Osteoblast (primary cell): ENCODE measurements around the gene BNIP5. TPM values are rescaled to one million over a fixed set of nuclear protein-coding genes. Genes with fewer than 3 reads are reported as not detected.

ENCODE experiments used
- DNase-seq: peaks from one replicate; pipeline ENCODE4 v3.0.0; 2011; ENCODE audit warnings: low spot score, mixed read lengths; ENCODE audit not compliant: insufficient read length; ENCODE audit errors: missing footprints
- H2AFZ ChIP-seq: 2 replicates; pipeline ENCODE4 v1.6.0; 2011; ENCODE audit warnings: mild to moderate bottlenecking, low read length
- H3K27ac ChIP-seq: 2 replicates; pipeline ENCODE4 v1.5.1; 2011; ENCODE audit warnings: mild to moderate bottlenecking, low read depth, low read length, moderate library complexity
- H3K27me3 ChIP-seq: 2 replicates; pipeline ENCODE4 v1.6.0; 2012; ENCODE audit warnings: mild to moderate bottlenecking, control low read depth, inconsistent platforms, low read length, moderate library complexity; ENCODE audit not compliant: insufficient read depth
- H3K36me3 ChIP-seq: 2 replicates; pipeline ENCODE4 v1.5.1; 2011; ENCODE audit warnings: mild to moderate bottlenecking, low read length, control low read depth, moderate library complexity; ENCODE audit not compliant: insufficient read depth
- H3K4me1 ChIP-seq: 2 replicates; pipeline ENCODE4 v1.5.1; 2011; ENCODE audit warnings: mild to moderate bottlenecking, low read length, control low read depth, moderate library complexity; ENCODE audit not compliant: insufficient read depth
- H3K4me2 ChIP-seq: 2 replicates; pipeline ENCODE4 v1.6.0; 2011; ENCODE audit warnings: mild to moderate bottlenecking, low read length; ENCODE audit not compliant: insufficient read depth
- H3K4me3 ChIP-seq: fragments of 200-600 bp; sonication (generic); 3 replicates; pipeline ENCODE4 v1.5.1; 2012; ENCODE audit warnings: mild to moderate bottlenecking, low read length, inconsistent platforms; ENCODE audit not compliant: insufficient read depth
- H3K79me2 ChIP-seq: 2 replicates; pipeline ENCODE4 v1.6.0; 2012; ENCODE audit warnings: mild to moderate bottlenecking, low read length, control low read depth, inconsistent platforms; ENCODE audit not compliant: insufficient read depth
- H3K9me3 ChIP-seq: 2 replicates; pipeline ENCODE4 v1.5.1; 2011; ENCODE audit warnings: low read depth, low read length, control low read depth
- H4K20me1 ChIP-seq: 2 replicates; pipeline ENCODE4 v1.6.0; 2012; ENCODE audit warnings: mild to moderate bottlenecking, low read length, control low read depth; ENCODE audit not compliant: insufficient read depth
- total RNA-seq: library from RNA; depleted of rRNA; stranded (reverse); fragments of >200 nt; gene quantifications from 2 replicates; pipeline ENCODE4 v1.2.3, GENCODE V29; 2012
- TF ChIP-seq, protein P1 (sequence below): IDR thresholded peaks from 2 replicates; pipeline ENCODE4 v1.5.1; 2011; ENCODE audit warnings: mild to moderate bottlenecking, low read depth, low read length, moderate library complexity; ENCODE audit errors: extremely low read depth

The BNIP5 gene
- total RNA-seq, 1 donor = not detected

DNA sequence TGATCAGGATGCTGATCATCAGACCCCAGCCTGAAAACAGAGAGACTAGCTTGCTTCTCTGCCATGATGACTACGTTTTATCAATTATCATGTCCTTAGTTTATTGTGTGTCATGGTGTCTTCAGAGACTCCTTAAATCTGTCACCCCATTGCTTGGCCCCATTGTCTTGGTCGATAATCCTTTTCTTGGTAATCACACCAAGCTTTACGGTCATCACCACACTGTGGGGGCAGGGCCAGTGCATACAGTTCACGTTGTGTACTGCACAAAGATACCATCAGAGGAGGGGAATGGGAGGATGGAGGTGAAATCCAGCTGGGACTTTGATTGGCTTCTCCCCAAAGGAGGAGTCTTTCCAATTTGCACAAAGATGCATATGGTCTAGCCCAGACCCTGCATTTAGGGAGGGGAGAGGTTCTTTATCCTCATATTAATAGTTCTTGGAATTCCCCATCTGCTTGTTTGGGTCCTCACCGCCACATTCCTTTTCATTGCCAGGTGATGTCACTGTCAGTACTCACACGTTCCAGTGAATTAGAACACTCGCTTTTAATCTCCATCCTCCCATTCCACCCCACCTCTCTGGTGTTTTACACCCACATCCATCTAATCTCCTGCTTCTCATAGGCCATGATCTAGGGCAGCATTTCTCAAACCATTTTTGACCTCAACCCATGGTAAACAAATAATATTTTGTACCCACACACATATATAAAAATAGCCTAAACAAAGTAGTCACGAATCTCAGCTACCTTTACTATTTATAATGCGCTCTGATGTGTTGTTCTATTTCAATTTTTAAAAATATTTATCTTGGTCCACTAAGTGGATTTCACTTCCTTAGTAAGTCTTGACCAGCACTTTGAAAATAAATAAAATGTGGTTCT lies 45.1 kb upstream of the BNIP5 start:
- DNase-seq = no peak
- TF ChIP-seq, protein P1, sequence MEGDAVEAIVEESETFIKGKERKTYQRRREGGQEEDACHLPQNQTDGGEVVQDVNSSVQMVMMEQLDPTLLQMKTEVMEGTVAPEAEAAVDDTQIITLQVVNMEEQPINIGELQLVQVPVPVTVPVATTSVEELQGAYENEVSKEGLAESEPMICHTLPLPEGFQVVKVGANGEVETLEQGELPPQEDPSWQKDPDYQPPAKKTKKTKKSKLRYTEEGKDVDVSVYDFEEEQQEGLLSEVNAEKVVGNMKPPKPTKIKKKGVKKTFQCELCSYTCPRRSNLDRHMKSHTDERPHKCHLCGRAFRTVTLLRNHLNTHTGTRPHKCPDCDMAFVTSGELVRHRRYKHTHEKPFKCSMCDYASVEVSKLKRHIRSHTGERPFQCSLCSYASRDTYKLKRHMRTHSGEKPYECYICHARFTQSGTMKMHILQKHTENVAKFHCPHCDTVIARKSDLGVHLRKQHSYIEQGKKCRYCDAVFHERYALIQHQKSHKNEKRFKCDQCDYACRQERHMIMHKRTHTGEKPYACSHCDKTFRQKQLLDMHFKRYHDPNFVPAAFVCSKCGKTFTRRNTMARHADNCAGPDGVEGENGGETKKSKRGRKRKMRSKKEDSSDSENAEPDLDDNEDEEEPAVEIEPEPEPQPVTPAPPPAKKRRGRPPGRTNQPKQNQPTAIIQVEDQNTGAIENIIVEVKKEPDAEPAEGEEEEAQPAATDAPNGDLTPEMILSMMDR = no peak
- no peaks in the 10 kb centered on the region for H3K36me3 ChIP-seq
- H3K27ac ChIP-seq = no peak overlapping the region
- no peak overlapping the region for H2AFZ ChIP-seq
- peaks cover 7% of the 10 kb centered on the region for H3K4me1 ChIP-seq
- no peaks in the 10 kb centered on the region for H3K27me3 ChIP-seq
- no peaks in the 10 kb centered on the region for H3K79me2 ChIP-seq
- H4K20me1 ChIP-seq = no peaks in the 10 kb centered on the region
- H3K4me3 ChIP-seq = no peak overlapping the region
- H3K9me3 ChIP-seq = no peaks in the 10 kb centered on the region
- no peak overlapping the region for H3K4me2 ChIP-seq

DNA sequence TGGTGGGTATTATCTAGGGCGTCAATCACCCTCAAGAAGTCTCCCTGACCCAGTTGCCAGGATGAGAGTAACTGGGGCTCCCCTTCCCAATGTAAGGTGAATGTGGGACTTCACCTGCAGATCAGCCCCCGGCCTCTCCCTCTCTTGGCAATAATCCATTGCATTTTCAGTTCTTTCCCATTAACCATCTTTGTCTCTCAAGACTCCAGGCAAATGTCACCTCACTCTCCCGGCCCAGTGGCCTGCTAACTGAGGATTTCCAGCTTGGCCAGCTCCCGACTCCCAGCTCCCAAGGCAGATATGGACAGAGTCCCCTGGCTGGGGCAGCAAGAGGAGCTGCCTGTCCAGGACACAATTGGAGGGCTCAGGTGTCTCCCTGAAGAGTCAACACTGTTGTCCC lies 43.5 kb upstream of the BNIP5 start:
- Histone ChIP-seq H3K27me3 (no peaks in the 10 kb centered on the region), H3K36me3 (no peaks in the 10 kb centered on the region), H2AFZ (no peak overlapping the region), H3K27ac (no peak overlapping the region), H3K9me3 (no peaks in the 10 kb centered on the region), H3K79me2 (no peaks in the 10 kb centered on the region), H3K4me1 (no peaks in the 10 kb centered on the region), H4K20me1 (no peaks in the 10 kb centered on the region), H3K4me3 (no peak overlapping the region), H3K4me2 (no peak overlapping the region)
- TF ChIP-seq, protein P1 = no peak
- DNase-seq = no peak

DNA sequence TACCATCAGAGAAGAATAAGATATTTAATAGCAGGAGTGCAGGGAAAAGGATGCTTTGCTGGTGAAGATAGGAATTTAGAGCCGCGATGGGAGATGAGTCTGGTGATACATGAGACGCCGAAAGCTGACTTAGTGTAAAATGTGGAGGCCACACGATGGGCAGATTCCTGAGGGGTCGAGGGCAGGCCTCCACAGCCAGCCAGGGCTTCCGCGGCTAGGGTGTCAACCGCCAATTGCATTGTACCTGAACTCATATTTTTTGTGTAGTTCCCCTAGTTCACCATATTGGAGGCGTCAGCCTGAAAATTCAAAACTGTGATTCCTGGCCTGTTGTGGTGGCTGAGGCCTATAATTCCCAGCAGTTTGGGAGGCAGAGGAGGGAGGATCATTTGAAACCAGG lies 42.2 kb upstream of the BNIP5 start:
- Histone ChIP-seq H3K79me2 (no peaks in the 10 kb centered on the region), H3K27ac (no peak overlapping the region), H2AFZ (no peak overlapping the region), H3K36me3 (no peaks in the 10 kb centered on the region), H3K27me3 (peaks cover 6% of the 10 kb centered on the region), H4K20me1 (no peaks in the 10 kb centered on the region), H3K4me3 (no peak overlapping the region), H3K9me3 (no peaks in the 10 kb centered on the region), H3K4me1 (no peaks in the 10 kb centered on the region), H3K4me2 (no peak overlapping the region)
- TF ChIP-seq, protein P1 = no peak
- DNase-seq = no peak

DNA sequence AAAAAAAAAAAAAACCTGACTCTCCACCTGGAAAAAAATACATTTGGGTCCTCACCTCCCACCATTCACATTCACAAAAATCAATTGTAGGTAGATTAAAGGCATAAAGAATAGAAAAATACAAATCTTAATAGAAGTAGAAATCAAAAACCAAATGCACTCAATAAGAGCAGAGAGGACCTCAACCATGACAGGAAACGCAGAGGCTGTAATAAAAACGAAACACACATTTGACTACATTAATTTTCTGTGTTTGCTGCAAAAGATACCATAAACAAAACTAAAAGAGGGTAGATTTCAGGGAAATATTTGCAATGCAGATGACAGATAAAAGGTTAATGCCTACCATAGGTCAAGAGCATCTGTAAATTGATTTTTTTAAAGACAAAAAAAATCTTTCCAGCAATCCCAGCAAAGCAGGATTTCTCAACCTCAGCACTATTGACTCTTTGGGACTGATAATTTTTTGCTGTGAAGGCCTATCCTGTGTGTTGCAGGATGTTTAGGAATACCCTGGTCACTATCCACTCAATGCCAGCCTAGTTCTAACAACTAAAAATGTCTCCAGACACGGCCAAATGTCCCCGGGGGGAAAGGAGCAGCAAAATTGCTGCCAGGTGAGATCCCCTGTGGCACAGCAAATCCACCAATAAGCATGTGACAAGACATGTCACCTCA lies 41.7 kb upstream of the BNIP5 start:
- Histone ChIP-seq H2AFZ (no peak overlapping the region), H3K27me3 (peaks cover 8% of the 10 kb centered on the region), H3K79me2 (no peaks in the 10 kb centered on the region), H3K9me3 (no peaks in the 10 kb centered on the region), H3K4me1 (no peaks in the 10 kb centered on the region), H3K4me2 (no peak overlapping the region), H4K20me1 (no peaks in the 10 kb centered on the region), H3K4me3 (no peak overlapping the region), H3K36me3 (no peaks in the 10 kb centered on the region), H3K27ac (no peak overlapping the region)
- DNase-seq = peak; percentile 21
- TF ChIP-seq, protein P1 = no peak
